ENCODE measurements around the gene COL27A1.

COL27A1 gene

DNA sequence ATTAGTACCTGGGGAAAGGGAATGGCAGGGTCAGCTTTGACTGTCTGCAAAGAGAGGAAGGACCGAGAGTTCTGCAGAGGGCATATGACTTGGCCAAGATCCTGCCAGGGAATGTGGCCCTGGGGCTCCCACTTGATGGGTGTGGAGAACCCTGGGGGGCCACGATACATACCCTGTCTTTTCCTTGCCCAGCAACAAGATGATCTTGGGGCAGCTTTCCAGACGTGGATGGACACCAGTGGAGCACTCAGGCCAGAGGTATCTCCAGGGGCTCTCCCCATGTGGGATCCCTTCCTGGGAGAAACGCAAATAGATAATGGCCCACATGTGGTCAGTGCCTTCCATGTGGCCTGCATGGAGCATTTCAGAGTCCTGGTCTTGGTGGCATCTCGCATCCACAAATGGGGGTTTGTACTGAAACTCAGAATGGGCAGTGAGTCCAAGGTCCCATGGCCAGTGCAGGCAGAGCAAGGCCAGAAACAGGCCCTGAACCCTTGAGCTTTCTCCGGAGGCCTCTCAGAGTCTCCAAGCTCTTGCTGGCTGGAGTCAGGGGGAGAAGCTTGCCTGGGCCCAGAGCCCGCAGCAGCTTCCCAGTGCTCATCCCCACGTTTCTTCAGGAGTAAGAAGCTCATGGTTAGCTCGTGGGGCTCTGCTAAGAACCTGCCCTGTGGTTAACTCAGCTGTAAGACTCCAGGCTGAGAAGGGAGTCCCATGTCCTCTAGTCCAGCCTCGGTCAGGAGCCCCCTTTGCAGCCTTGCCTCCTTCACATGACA, 149.3 kb downstream of the COL27A1 start:
- no peak for DNase-seq (ENCODE audit: insufficient read length, low spot score)
- TF ChIP-seq, protein P1, sequence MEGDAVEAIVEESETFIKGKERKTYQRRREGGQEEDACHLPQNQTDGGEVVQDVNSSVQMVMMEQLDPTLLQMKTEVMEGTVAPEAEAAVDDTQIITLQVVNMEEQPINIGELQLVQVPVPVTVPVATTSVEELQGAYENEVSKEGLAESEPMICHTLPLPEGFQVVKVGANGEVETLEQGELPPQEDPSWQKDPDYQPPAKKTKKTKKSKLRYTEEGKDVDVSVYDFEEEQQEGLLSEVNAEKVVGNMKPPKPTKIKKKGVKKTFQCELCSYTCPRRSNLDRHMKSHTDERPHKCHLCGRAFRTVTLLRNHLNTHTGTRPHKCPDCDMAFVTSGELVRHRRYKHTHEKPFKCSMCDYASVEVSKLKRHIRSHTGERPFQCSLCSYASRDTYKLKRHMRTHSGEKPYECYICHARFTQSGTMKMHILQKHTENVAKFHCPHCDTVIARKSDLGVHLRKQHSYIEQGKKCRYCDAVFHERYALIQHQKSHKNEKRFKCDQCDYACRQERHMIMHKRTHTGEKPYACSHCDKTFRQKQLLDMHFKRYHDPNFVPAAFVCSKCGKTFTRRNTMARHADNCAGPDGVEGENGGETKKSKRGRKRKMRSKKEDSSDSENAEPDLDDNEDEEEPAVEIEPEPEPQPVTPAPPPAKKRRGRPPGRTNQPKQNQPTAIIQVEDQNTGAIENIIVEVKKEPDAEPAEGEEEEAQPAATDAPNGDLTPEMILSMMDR (IDR thresholded peaks at IDR 0.05; ENCODE audit: insufficient read depth, missing control alignments), result no peak
- no peak for FAIRE-seq

DNA sequence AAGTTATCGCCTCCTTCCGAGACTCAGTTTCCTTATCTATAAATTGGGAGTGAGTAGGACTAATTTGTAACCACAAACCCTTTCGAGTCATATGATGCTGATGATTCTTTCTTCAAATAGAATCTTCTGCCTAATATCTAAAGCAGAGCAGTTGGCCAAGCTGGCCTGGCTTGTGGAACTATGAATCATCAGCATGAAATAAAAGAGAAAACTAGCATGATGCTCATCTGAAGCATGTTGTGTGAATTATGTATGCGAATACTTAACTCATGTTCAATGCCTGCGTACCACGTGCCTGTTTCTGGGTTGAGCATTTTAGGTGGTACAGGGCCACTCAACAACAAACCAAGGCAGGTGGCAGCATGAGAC, 152.5 kb downstream of the COL27A1 start:
- TF ChIP-seq, protein P1 (IDR thresholded peaks at IDR 0.05; ENCODE audit: insufficient read depth, missing control alignments), result no peak

DNA sequence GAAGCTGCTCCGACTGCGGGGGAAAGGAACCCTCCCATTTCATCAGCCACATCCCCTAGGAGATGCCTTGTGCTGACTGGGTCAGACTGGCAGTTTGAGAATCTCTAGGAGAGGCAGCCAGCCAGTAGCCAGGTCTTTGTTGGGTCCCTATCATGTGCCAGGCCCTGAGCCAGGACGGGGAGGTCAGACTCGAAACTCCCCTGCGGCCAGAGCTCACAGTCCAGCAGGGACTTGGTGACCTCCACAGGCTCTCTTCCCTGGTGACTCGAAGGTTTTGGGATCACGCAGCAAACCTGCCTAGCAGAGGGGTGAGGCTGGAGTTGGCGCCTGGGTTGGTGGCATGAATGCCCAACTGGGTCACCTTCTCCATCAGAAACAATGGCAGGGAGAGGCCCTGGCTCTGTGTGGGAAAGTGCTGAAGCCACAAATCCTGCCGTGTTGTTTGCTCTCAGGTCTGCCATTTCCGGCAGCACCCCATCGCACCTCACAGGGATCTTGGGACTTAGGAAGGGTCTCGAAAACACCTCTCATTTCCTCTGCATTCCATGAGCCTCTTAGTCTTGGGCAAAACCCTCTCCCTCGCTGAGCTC, 153.1 kb downstream of the COL27A1 start:
- DNase-seq (ENCODE audit: insufficient read length, low spot score) (no peak), FAIRE-seq (no peak)
- TF ChIP-seq, protein P1 (IDR thresholded peaks at IDR 0.05; ENCODE audit: insufficient read depth, missing control alignments), result no peak

More for the DNA sequence above, 152.5 kb downstream of the COL27A1 start:
- DNase-seq (ENCODE audit: insufficient read length, low spot score) (no peak), FAIRE-seq (no peak)

DNA sequence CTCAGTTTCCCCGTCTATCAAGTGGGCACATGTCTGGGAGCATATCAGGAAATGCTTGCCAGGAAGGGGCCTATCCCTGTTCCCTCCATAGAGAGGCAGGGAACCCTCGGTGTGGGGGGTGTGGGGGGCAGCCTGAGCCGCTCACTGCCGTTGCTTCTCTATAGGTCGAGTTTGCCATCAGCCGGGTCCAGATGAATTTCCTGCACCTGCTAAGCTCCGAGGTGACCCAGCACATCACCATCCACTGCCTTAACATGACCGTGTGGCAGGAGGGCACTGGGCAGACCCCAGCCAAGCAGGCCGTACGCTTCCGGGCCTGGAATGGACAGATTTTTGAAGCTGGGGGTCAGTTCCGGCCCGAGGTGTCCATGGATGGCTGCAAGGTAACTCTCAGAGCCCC, 153.8 kb downstream of the COL27A1 start:
- no peak for FAIRE-seq
- TF ChIP-seq, protein P1 (IDR thresholded peaks at IDR 0.05; ENCODE audit: insufficient read depth, missing control alignments), result no peak
- no peak for DNase-seq (ENCODE audit: insufficient read length, low spot score)

DNA sequence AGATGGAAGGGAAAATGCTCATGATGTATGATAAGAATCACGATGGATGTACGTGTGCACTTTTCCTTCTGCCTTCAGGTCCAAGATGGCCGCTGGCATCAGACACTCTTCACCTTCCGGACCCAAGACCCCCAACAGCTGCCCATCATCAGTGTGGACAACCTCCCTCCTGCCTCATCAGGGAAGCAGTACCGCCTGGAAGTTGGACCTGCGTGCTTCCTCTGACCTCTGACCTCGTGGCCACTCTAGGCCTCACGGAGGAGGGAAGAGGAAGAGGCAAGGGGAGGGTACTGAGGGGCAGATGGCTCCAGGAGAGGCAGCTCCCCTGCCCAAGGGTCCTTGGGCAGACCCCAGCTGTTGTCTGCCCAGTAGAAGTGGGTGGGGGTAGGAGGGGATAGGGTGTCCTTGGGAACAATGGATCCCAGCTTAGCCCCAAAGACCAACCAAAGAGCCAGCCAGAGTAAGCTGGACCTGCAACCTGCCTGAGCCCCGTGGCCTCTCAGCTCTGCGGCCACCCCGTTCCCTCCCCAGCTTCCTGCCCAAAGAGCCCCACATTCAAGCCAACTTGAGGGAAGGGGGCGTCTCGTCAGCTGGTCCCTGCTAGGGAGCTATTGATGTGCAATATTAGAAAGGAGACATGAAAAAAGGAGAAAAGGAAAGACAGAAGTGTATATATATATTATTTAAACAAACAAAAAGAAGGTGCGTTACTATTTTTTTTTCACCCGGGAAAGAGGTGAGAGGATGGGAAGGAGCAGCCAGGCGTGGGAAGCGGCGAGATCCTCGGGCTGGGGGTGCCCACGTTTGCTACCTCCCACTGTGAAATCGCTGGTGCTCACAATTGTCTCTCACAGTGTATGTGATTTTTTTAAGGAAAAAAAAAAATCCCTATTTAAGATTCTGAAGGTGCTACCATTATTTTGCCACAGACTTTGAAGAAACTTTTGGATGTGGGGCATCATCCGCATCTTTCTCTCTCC, 155.4 kb downstream of the COL27A1 start:
- TF ChIP-seq, protein P1 (IDR thresholded peaks at IDR 0.05; ENCODE audit: insufficient read depth, missing control alignments), result no peak
- no peak for FAIRE-seq
- no peak for DNase-seq (ENCODE audit: insufficient read length, low spot score)

DNA sequence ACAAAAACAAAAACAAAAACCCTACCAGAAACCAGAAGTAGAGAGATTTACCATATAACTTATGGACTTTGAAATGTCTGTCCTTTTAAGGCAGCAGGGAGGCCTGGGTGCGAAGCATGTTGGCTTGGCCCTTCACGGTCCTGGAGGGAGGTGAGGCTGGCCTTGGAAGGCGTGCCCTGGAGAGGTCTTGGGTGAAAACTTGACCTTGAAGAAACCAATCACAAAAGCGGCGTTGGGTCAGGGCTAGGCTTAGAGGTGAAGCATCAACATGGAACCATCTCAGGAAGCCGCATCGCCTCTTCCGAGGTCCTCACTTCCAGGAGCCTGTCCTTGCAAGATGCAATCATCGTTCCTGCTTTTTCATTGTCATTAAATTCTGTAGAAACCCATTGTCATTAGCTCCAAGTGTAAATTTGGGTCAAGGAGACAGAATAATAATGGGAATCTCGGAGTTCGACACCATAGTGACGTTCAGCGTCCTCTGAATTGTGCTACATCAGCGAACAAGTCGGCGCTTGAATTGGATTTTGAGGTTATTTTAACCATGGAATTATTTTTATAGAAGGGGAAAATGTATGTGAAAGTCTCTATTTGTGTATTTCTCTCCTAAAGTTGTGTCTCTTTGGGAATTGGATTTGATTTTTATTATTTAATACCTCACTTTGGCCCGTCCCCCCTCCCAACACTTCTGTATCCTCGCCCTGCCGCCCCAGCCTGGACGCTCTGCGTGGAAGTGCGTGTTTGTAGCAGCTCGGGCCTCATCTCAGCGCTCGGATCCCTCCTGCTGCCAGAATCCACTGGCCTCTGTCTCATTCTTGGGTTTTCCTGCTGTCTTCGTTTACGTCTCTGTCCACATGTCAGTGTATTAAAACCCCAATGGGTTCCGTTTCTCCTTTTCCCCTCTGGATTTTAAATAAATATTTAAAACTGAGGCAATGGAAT, 156.5 kb downstream of the COL27A1 start:
- DNase-seq (ENCODE audit: insufficient read length, low spot score) (no peak), FAIRE-seq (no peak)
- TF ChIP-seq, protein P1 (IDR thresholded peaks at IDR 0.05; ENCODE audit: insufficient read depth, missing control alignments), result no peak
